ENCODE measurements around the gene DDX24. TPM values are rescaled to one million over a fixed set of nuclear protein-coding genes. Genes with fewer than 3 reads are reported as not detected.
A peak's percentile ranks its signal among the peaks of the same experiment; 100 is the strongest.

The DDX24 gene
- total RNA-seq, 6 experiments from 2014 or later = 167 to 191 (median 187) TPM

DNA sequence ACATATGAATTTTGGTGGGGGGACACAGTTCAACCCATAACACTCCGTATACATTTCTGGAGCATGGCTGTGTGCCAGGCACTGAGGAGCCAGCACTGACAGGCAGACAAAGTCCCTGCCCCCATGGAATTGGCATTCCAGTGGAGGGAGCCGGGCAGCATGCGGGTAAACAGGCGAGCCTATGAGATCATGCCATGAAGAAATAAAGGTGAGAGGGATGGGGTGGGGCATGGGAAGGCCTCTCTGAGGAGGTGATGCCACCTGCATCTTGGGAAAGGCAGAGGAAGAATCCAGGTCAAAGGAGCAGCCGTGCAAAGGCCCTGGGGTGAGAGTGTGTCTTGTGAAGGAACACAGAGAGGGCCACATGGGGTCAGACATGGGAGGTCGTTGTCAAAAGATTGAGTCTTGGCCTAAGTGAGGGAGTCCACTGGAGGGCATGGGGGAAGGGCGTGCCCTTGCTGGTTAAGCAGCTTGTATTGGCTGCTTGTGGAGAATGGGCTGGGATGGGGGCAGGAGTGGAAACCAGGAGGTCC, 51.3 kb downstream of the DDX24 start:
- no peaks in the 10 kb centered on the region for H3K36me3 Mint-ChIP-seq (ENCODE audit: low read depth)
- no peaks in the 10 kb centered on the region for H3K9me3 Mint-ChIP-seq
- DNase-seq = no peak
- peaks cover 7% of the 10 kb centered on the region for H3K4me1 Mint-ChIP-seq (ENCODE audit: low read depth)
- no peak overlapping the region for H3K4me3 Mint-ChIP-seq
- H3K27ac Mint-ChIP-seq = no peak overlapping the region
- H3K27me3 Mint-ChIP-seq (ENCODE audit: insufficient read depth) = no peaks in the 10 kb centered on the region; the same call in 1 of the 2 replicates
- TF ChIP-seq, protein P1, sequence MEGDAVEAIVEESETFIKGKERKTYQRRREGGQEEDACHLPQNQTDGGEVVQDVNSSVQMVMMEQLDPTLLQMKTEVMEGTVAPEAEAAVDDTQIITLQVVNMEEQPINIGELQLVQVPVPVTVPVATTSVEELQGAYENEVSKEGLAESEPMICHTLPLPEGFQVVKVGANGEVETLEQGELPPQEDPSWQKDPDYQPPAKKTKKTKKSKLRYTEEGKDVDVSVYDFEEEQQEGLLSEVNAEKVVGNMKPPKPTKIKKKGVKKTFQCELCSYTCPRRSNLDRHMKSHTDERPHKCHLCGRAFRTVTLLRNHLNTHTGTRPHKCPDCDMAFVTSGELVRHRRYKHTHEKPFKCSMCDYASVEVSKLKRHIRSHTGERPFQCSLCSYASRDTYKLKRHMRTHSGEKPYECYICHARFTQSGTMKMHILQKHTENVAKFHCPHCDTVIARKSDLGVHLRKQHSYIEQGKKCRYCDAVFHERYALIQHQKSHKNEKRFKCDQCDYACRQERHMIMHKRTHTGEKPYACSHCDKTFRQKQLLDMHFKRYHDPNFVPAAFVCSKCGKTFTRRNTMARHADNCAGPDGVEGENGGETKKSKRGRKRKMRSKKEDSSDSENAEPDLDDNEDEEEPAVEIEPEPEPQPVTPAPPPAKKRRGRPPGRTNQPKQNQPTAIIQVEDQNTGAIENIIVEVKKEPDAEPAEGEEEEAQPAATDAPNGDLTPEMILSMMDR (IDR thresholded peaks at IDR 0.05) = no peak

DNA sequence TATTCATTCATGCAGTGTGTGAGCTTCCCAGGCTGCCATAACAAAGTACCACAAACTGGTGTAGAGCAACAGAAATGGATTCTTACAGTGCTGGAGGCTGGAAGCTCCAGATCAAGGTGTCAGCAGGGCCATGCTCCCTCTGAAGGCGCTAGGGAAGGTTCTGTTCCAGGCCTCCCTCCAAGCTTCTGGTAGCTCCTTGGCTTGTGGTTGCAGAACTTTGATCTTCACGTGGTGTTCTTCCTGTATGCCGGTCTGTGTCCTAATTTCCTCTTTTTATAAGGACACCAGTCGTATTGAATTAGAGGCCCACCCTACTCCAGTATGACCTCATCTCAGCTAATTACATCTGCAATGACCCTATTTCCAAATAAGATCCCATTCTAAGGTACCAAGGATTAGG, 51.7 kb downstream of the DDX24 start:
- DNase-seq = no peak
- Mint-ChIP-seq H3K27ac (no peak overlapping the region), H3K4me1 (ENCODE audit: low read depth) (peaks cover 7% of the 10 kb centered on the region), H3K4me3 (no peak overlapping the region), H3K36me3 (ENCODE audit: low read depth) (no peaks in the 10 kb centered on the region), H3K9me3 (no peaks in the 10 kb centered on the region), H3K27me3 (ENCODE audit: insufficient read depth) (no peaks in the 10 kb centered on the region; the same call in 1 of the 2 replicates)
- TF ChIP-seq, protein P1 (IDR thresholded peaks at IDR 0.05) = no peak

DNA sequence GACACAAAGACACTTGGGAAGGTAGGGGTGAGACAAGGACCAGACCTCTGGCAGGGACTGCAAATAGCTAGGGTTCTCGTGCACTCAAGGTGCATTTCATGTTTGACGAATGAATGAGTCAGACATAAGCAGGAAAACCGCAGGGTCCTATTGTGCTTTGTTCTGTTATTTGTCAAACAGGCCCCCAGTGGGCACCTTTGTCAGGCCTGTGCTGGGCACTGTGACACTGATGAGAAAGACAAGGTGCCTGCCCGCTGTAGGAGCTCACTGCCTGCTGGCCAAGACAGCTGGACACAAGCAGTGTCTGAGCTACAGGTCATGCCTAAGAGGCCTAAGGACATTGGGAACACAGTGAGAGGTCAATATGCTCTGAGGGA, 52.6 kb downstream of the DDX24 start:
- no peaks in the 10 kb centered on the region for H3K9me3 Mint-ChIP-seq
- H3K4me1 Mint-ChIP-seq (ENCODE audit: low read depth) = peaks cover 7% of the 10 kb centered on the region
- H3K27me3 Mint-ChIP-seq (ENCODE audit: insufficient read depth) = no peaks in the 10 kb centered on the region; the same call in 1 of the 2 replicates
- TF ChIP-seq, protein P1 (IDR thresholded peaks at IDR 0.05) = no peak
- no peaks in the 10 kb centered on the region for H3K36me3 Mint-ChIP-seq (ENCODE audit: low read depth)
- H3K4me3 Mint-ChIP-seq = no peak overlapping the region
- no peak overlapping the region for H3K27ac Mint-ChIP-seq
- no peak for DNase-seq

DNA sequence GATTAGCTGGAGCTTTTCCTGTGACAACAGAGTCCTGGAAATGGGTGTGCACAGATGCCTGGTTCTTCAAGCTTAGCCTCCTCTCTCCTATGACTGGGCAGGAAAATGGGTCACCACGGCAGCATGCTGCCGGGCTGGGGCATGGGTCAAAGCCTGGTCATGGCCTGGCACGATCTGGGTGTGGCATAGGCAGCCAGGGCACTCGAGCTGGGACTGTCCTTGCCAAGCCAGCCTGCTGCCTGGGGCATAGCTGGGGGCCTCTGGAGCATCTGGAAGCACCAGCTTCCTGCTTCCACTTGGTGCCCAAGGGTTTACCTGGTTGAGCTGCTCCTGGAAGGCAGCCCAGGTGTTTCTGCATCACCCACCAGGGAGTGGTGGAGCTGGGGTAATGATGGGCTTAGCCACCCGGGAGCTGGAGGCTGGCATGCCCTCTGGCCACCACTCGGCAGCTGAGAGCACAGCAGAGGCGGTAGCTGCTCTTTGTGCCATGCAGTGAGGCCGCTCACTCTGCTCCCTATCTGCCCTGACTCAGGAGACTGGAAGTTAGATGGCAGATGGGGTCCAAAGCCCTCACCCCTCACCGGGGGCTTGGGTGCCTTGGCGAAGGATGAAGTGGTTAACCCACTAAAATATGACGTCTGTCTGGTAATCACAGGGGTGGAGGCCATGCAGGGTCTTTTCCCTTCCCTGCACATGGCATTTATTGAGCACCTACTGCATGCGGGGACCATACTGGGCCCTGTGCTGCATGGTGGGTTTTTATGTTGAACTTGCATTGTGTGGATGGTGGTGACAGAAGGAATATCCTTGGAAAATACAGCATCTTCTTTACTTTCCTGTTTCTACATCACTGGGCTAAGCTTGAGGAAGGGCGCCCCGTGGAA, 53.2 kb downstream of the DDX24 start:
- no peak for DNase-seq
- no peaks in the 10 kb centered on the region; the same call in 1 of the 2 replicates for H3K27me3 Mint-ChIP-seq (ENCODE audit: insufficient read depth)
- H3K4me1 Mint-ChIP-seq (ENCODE audit: low read depth) = peaks cover 11% of the 10 kb centered on the region
- H3K27ac Mint-ChIP-seq = no peak overlapping the region
- H3K9me3 Mint-ChIP-seq = no peaks in the 10 kb centered on the region
- peak overlapping the region; percentile 64 for H3K4me3 Mint-ChIP-seq
- no peaks in the 10 kb centered on the region for H3K36me3 Mint-ChIP-seq (ENCODE audit: low read depth)
- TF ChIP-seq, protein P1 (IDR thresholded peaks at IDR 0.05) = no peak

DNA sequence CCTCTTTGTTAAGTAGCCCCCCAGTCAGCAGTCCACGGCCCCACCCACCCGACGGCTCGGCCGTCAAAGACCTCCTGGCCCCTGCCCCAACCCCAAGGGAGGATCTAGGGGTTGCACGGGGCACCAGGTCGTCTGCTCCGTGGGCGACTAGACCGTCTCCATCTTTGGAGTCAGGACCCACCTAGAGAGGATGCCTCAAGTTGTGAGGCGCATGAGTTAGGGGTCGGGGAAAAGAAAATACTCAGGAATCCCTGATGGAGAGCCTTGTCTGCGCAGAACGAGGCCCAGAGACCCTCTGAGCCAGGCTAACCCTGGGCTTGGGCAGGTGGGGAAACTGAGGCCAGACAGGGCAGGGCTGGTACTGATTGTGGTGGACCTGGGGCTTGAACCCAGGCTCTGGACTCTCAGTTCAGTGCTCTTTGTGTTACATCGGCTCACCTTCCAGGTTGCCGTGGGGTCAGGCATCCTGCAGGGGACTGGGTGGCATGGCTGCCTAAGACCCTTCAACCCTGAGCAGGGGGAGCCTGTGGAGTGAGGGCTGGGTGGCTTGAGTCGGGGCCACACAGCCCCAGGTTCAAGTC, 54.0 kb downstream of the DDX24 start:
- no peak for DNase-seq
- TF ChIP-seq, protein P1 (IDR thresholded peaks at IDR 0.05) = no peak
- Mint-ChIP-seq H3K9me3 (no peaks in the 10 kb centered on the region), H3K4me1 (ENCODE audit: low read depth) (peaks cover 11% of the 10 kb centered on the region), H3K27ac (no peak overlapping the region), H3K4me3 (peak overlapping the region; percentile 64), H3K36me3 (ENCODE audit: low read depth) (no peaks in the 10 kb centered on the region), H3K27me3 (ENCODE audit: insufficient read depth) (peaks cover 3% of the 10 kb centered on the region; the same call in 1 of the 2 replicates)
